GM19239 (cell line): ENCODE measurements around the gene USP40.

ENCODE experiments used
- DNase-seq: peaks from one replicate; pipeline ENCODE4 v3.0.0; 2011; ENCODE audit warnings: low spot score; ENCODE audit not compliant: insufficient read length
- FAIRE-seq: peaks from 2 replicates; lab custom pipeline; 2011; peaks lifted over from hg19 to GRCh38; lab: Jason Lieb, UNC

Gene USP40

GRCh38 chr2:233556881-233557736 lies 9.5 kb downstream of the USP40 start:
- no peak for DNase-seq
- peak; percentile 80 for FAIRE-seq

DNA sequence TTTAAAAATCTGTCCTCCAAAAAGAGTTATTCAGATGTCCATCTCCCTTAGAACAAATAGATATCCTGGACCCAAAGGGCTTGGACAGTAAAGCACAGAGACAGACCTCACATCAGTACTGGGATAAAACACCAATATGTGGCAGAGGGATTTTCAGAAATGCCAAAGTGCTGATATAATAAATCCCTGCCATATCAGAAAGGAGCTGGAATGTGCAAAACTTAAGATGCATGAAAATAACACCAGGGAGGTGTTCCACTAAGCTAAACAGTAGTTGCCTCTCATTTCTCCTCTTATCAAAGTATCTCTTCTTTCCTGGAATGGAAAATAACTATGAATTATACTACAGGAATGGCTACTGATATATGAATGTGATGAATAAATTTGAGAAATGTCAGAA lies 13.2 kb downstream of the USP40 start:
- no peak for DNase-seq
- FAIRE-seq = peak; percentile 26

- no peak for DNase-seq
- no peak for FAIRE-seq
These were observed 15.1 kb downstream of the USP40 start for GRCh38 chr2:233551491-233551890.

DNA sequence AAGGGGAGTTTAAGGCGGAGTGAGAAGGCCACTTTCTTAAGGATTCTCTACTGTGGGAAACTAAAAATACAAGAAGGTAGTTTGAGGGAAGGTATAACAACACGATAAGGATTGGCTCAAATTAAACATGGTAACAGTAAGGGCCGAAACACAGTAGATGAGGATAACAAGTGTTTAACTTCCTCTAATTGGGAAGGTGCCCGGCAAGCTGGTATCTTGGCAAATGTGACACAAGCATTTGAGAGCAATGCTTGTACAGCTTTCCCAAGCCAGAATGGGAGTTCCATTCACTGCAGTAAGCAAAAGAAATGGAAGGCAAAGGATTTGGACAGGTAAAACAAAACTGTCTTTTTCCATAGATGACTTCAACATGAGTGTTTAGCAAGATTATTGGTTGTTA lies 19.8 kb downstream of the USP40 start:
- FAIRE-seq (no peak), DNase-seq (no peak)

- no peak for DNase-seq
These were observed 20.5 kb downstream of the USP40 start for GRCh38 chr2:233546101-233546500.

GRCh38 chr2:233544200-233544610 lies 22.4 kb downstream of the USP40 start:
- peak; percentile 11 for FAIRE-seq
- DNase-seq = no peak

More at GRCh38 chr2:233546101-233546500, 20.5 kb downstream of the USP40 start:
- no peak for FAIRE-seq

- DNase-seq = no peak
- FAIRE-seq = no peak
These were observed 24.1 kb downstream of the USP40 start for GRCh38 chr2:233542507-233542906.

DNA sequence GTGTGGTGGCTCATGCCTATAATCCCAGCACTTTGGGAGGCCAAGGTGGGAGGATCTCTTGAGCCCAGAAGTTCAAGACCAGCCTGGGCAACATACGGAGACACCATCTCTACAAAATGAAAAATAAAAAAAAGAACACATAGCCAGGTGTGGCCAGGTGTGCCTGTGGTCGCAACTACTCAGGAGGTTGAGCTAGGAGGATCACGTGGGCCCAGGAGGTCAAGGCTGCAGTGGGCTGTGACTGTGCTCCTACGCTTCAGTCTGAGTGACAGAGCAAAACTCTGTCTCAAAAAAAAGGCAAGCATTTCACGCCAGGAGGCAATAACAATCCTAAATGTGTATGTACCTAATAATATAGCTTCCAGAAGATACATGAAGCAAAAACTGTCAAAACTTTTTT lies 27.8 kb downstream of the USP40 start:
- no peak for FAIRE-seq
- no peak for DNase-seq

GRCh38 chr2:233535271-233535670 lies 31.3 kb downstream of the USP40 start:
- FAIRE-seq (peak; percentile 74), DNase-seq (no peak)

GRCh38 chr2:233532971-233533370 lies 33.6 kb downstream of the USP40 start:
- FAIRE-seq = no peak
- DNase-seq = no peak

DNA sequence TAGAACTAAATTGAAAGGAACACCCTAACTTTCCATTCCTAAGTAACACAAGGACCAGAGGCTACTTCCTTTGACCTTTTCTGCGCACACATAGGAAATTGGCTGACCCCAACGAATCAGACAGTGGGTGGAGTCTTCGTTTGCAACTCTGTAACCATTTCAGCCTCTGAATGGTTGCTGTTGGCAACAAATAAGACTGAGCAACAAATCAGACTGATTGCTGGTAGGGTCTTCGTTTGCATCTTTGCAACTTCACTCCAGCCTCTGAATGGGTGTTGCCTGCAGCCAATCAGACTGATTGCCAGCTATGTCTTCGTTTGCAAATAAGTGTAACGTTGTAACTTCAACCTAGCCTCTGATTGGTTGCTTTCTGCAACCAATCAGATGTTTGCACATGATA lies 34.6 kb downstream of the USP40 start:
- FAIRE-seq (no peak), DNase-seq (no peak)

DNA sequence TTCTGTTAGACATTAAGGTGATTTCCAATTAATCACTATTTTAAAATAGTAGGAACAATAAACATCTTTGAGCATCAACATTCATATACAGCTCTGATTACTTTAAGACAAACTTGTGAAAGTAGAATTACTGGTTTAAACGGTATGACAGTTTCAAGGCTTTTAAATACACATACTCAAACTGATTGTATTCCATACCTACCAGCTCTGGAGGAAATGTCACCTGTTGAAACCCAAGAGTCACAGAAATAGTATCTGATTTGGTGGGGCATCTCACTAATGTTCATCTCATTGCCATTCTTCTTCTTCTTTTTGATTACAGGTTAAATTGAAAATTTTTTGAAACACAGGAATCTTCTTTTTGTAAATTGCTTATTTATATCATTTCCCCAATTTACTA lies 36.2 kb downstream of the USP40 start:
- FAIRE-seq = no peak
- DNase-seq = no peak

GRCh38 chr2:233528182-233528581 lies 38.4 kb downstream of the USP40 start:
- DNase-seq (no peak), FAIRE-seq (no peak)

DNA sequence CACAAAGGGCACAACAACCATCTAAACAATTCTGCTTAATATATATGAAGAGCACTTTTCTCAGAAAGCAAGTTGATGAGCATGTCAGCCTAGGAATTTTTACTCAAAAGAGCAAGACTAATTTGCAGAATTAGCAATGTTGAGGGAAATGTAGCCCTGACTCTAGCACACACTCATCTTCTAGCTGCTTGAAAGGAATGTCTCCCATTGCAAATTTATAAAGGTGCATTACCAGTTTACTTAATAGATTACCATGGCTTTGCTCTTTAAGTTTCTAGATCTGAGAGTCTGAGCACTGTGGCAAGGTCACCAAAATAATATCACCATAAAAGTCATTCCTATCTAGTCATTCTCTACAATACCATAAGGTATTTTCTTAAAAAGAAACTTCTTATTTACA lies 40.8 kb downstream of the USP40 start:
- DNase-seq = no peak
- no peak for FAIRE-seq

DNA sequence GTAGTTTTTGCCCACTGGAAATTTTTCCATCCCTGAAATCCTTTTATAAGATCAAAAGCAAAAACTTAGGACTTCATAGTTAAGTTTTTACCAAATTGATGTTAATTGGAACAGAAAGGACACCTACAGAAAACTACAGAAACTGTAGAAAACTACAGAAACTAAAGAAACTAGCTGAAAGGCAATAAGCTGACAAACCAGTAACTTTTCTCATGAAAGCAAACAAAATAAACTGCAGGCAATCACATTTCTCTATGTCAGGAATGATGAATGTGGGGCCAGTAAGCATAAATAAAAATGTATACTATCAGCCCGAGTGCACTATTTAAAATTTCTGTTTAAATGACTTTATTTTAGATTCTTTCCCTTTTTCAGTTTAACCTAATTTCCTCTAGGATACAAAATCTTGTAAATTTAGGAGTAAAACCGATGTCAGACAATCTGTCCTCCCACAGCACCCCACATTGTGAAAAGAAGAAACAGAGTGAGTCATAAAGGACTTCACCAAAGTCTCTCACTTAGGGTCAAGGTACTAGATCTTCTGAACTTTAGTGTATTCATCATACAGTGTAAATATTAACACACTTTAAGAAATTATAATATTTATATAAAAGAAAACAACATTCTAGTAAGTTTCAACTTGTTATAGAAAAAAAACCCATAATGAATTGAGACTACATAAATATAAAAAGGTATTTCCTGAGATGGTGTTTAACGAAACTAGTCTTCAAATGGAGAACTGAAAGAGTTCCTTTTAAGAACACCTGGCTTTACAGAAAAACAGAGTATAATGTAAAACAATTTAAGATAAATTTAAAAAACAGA lies 46.6 kb downstream of the USP40 start:
- DNase-seq (peak; percentile 15), FAIRE-seq (peak; percentile 98)

GRCh38 chr2:233513953-233514655 lies 52.5 kb downstream of the USP40 start:
- peak; percentile 71 for FAIRE-seq

DNA sequence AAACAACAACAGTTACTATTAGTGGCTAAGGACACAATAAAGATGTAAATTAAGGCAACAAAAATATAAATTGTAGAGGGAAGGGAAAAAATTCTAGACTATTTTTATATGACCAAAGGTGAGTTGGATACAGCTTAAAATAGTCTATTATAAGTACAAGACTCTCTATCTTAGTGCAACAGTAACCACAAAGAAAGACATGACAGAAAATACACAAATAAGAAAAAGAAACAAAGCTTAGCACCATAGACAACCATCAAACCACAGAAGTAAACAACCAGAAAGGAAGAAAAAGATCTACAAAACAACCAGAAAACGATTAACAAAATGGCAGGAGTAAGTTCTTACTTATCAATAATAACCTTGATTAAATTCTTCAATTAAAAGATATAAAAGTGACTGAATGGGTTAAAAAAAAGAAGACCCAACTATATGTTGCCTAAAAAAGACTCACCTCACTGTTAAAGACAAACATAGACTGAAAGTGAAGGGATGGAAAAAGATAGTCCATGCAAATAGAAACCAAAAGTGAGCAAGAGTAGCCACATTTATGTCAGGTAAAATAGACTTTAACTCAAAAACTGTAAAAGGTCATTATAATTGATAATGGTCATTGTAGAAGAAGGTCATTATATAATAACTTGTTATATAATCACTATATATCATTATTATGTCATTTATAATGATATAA lies 62.5 kb downstream of the USP40 start:
- no peak for DNase-seq
- FAIRE-seq = peak; percentile 87

More at GRCh38 chr2:233513953-233514655, 52.5 kb downstream of the USP40 start:
- DNase-seq = no peak

DNA sequence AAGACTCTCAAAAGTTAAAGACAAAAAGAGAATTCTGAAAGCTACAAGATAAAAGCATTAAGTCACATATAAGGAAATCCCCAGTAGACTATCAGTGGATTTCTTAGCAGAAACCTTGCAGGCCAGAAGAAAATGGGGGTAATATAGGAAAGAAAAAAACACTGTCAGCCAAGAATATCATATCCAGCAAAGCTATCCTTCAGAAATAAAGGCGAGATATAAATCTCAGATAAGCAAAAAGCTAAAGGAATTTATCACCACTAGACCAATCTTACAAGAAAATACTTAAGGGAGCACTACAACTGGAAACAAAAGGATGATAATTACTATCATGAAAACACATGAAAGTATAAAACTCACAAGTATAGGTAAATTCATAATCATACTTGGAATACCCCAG lies 63.1 kb downstream of the USP40 start:
- FAIRE-seq (peak; percentile 86), DNase-seq (no peak)

GRCh38 chr2:233501198-233502076 lies 65.1 kb downstream of the USP40 start:
- DNase-seq (no peak), FAIRE-seq (peak; percentile 87)
